HG03045 (cell line): ENCODE results near the gene ZCWPW1.
"Not testable (repeated sequence)": the region's sequence is repeated elsewhere in the genome, so short reads cannot be mapped to it uniquely, and the experiment has no call there.

Experiments used
- ATAC-seq: cut with Tn5 transposase; IDR thresholded peaks from one replicate; pipeline ENCODE4 v1.9.1; 2021; ENCODE audit warnings: mild to moderate bottlenecking, moderate library complexity; ENCODE audit not compliant: unreplicated experiment

The ZCWPW1 gene

GRCh38 chr7:100402241-100402640, 26.3 kb downstream of the ZCWPW1 start:
- ATAC-seq: no peak

GRCh38 chr7:100401811-100402210, 26.7 kb downstream of the ZCWPW1 start:
- no peak for ATAC-seq

- no peak for ATAC-seq
Observed at GRCh38 chr7:100400656-100401055, 27.8 kb downstream of the ZCWPW1 start.

GRCh38 chr7:100400041-100400440, 28.5 kb downstream of the ZCWPW1 start:
- ATAC-seq: no peak

GRCh38 chr7:100398239-100398638, 30.3 kb downstream of the ZCWPW1 start:
- ATAC-seq: no peak

- no peak for ATAC-seq
Observed at GRCh38 chr7:100397315-100398081, 31.0 kb downstream of the ZCWPW1 start.

- peak; percentile 87 for ATAC-seq
Observed at GRCh38 chr7:100396421-100396982, 32.0 kb downstream of the ZCWPW1 start.

GRCh38 chr7:100394077-100394476, 34.4 kb downstream of the ZCWPW1 start:
- ATAC-seq: no peak

- no peak for ATAC-seq
Observed at GRCh38 chr7:100393233-100393905, 35.1 kb downstream of the ZCWPW1 start.

- ATAC-seq: no peak
Observed at GRCh38 chr7:100390286-100391009, 38.1 kb downstream of the ZCWPW1 start.

- no peak for ATAC-seq
Observed at GRCh38 chr7:100389437-100390088, 38.9 kb downstream of the ZCWPW1 start.

GRCh38 chr7:100387695-100388094, 40.8 kb downstream of the ZCWPW1 start:
- ATAC-seq: no peak

- ATAC-seq: no peak
Observed at GRCh38 chr7:100386940-100387339, 41.6 kb downstream of the ZCWPW1 start.

GRCh38 chr7:100384628-100385294, 43.7 kb downstream of the ZCWPW1 start:
- no peak for ATAC-seq

GRCh38 chr7:100382234-100382853, 46.2 kb downstream of the ZCWPW1 start:
- not testable (repeated sequence) for ATAC-seq

- ATAC-seq: not testable (repeated sequence)
Observed at GRCh38 chr7:100381531-100382233, 46.8 kb downstream of the ZCWPW1 start.

- no peak for ATAC-seq
Observed at GRCh38 chr7:100380196-100380595, 48.3 kb downstream of the ZCWPW1 start.

- ATAC-seq: no peak
Observed at GRCh38 chr7:100378114-100378755, 50.3 kb downstream of the ZCWPW1 start.

GRCh38 chr7:100376066-100376465, 52.4 kb downstream of the ZCWPW1 start:
- no peak for ATAC-seq
